ENCODE data around the gene CCDC15. TPM values are rescaled to one million over a fixed set of nuclear protein-coding genes. Genes with fewer than 3 reads are reported as not detected.

The CCDC15 gene
- polyA plus RNA-seq, 2 of the 4 experiments (the other 2 are of a cell fraction): 0.58 to 1.3 TPM

DNA sequence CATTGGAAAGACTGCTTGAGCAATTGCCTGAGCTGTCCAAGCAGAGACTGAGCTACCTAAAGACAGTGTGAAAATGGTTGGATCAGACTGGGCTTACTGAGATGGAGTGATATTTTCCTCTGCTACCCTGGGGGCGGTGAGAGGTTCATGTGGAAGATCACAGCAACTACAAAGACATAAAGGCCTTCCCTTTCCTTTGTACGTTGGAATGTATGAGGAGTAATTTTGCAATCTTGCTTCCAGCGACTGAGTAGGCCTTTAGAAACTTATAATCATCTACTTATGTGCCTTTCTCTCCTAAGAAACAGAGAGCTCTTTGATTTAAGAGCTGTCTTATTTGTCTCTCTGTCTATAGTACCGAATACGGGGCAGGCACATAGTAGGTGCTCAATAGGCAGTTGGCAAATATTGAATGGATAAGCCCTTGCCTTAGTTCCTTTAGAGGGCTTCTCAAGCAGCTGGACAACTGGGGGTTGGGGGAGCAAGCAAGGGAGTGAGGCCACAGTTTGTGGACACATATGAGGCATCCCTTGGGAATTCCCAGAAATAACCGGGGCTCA lies 15.7 kb upstream of the CCDC15 start:
- H3K4me3 ChIP-seq: no peak overlapping the region
- no peak for FAIRE-seq
- H3K4me1 ChIP-seq: 0 out of 3 replicates have a peak, but pooled peaks cover 9% of the 10 kb centered on the region
- ChIA-PET CTCF (interaction anchor here (1.6 kb wide), 1 partner anchor 62 kb away, joined by 7 read pairs; no protein-coding TSS in a partner anchor), POLR2A (no interaction called here)
- no peak overlapping the region for H3K4me2 ChIP-seq
- ATAC-seq: no peak
- no peaks in the 10 kb centered on the region for H3K9me3 ChIP-seq
- DNase-seq (ENCODE audit: low read depth in 1 of 2, low spot score in 1 of 2): no peak
- H3K27ac ChIP-seq: no peak overlapping the region
- 10% methylated on average over 6 of the region's 6 CpGs for WGBS (ENCODE audit: missing lambda C conversion rate)
- TF ChIP-seq HOXB5 (CRISPR knock-in tag; IDR thresholded peaks at IDR 0.05): no peak
- no peak for TF ChIP-seq EHF (CRISPR knock-in tag; IDR thresholded peaks at IDR 0.05)
- TF ChIP-seq KDM5A (IDR thresholded peaks at IDR 0.05): no peak
- no peak for TF ChIP-seq CEBPB (IDR thresholded peaks at IDR 0.05)
- TF ChIP-seq SMC3 (IDR thresholded peaks at IDR 0.05): no peak
- no peak for TF ChIP-seq NFE2L2 (conservative IDR thresholded peaks at IDR 0.05; ENCODE audit: low read length)
- no peak for TF ChIP-seq RNF2 (IDR thresholded peaks at IDR 0.05; ENCODE audit: borderline replicate concordance, low read depth)
- TF ChIP-seq, protein P1, sequence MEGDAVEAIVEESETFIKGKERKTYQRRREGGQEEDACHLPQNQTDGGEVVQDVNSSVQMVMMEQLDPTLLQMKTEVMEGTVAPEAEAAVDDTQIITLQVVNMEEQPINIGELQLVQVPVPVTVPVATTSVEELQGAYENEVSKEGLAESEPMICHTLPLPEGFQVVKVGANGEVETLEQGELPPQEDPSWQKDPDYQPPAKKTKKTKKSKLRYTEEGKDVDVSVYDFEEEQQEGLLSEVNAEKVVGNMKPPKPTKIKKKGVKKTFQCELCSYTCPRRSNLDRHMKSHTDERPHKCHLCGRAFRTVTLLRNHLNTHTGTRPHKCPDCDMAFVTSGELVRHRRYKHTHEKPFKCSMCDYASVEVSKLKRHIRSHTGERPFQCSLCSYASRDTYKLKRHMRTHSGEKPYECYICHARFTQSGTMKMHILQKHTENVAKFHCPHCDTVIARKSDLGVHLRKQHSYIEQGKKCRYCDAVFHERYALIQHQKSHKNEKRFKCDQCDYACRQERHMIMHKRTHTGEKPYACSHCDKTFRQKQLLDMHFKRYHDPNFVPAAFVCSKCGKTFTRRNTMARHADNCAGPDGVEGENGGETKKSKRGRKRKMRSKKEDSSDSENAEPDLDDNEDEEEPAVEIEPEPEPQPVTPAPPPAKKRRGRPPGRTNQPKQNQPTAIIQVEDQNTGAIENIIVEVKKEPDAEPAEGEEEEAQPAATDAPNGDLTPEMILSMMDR (IDR thresholded peaks at IDR 0.05): no peak
- TF ChIP-seq HOXA7 (CRISPR knock-in tag; IDR thresholded peaks at IDR 0.05): no peak
- no peak for TF ChIP-seq NR3C1 (IDR thresholded peaks at IDR 0.05)
- no peak for TF ChIP-seq FOXS1 (CRISPR knock-in tag; IDR thresholded peaks at IDR 0.05)
- TF ChIP-seq ZFP36 (IDR thresholded peaks at IDR 0.05; ENCODE audit: borderline replicate concordance, partially characterized antibody): no peak
- no peak for TF ChIP-seq JUN (IDR thresholded peaks at IDR 0.05)

DNA sequence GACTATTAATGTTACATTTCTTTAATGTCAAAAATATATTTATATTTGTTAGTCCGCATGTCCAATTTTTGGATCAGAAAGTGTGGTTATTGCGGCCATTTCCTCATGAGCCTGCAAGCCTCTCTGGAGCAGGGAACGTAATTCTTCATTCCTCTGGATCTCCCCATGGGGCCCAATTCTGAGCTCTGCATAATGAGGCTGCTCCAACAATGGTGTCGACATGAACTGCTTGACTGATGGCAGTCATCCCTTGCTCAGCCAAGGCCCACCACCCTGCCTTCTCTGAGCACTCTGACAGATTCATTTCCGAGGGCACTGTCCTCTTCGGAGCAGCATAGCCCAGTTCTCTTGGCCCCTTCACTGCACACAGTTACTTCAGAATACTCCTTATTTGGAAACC lies 15.0 kb upstream of the CCDC15 start:
- H3K4me3 ChIP-seq: no peak overlapping the region
- 53% methylated on average over 5 of the region's 6 CpGs for WGBS (ENCODE audit: missing lambda C conversion rate)
- CTCF ChIA-PET: interaction anchor here (1.6 kb wide), 1 partner anchor 63 kb away, joined by 7 read pairs; no protein-coding TSS in a partner anchor
- no peak overlapping the region for H3K4me2 ChIP-seq
- FAIRE-seq (no peak), DNase-seq (ENCODE audit: low read depth in 1 of 2, low spot score in 1 of 2) (no peak), ATAC-seq (no peak)
- H3K9me3 ChIP-seq: no peaks in the 10 kb centered on the region
- 0 out of 3 replicates have a peak, but pooled peaks cover 9% of the 10 kb centered on the region for H3K4me1 ChIP-seq
- POLR2A ChIA-PET: no interaction called here
- TF ChIP-seq CHD2 (IDR thresholded peaks at IDR 0.05; ENCODE audit: low read length, partially characterized antibody): no peak
- TF ChIP-seq SREBF2 (IDR thresholded peaks at IDR 0.05): no peak
- no peak for TF ChIP-seq RARB (CRISPR knock-in tag; IDR thresholded peaks at IDR 0.05)
- TF ChIP-seq ZSCAN20 (CRISPR knock-in tag; IDR thresholded peaks at IDR 0.05): no peak
- TF ChIP-seq, protein P2, sequence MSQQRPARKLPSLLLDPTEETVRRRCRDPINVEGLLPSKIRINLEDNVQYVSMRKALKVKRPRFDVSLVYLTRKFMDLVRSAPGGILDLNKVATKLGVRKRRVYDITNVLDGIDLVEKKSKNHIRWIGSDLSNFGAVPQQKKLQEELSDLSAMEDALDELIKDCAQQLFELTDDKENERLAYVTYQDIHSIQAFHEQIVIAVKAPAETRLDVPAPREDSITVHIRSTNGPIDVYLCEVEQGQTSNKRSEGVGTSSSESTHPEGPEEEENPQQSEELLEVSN (IDR thresholded peaks at IDR 0.05; ENCODE audit: borderline replicate concordance, low read depth): no peak
- no peak for TF ChIP-seq JUN (IDR thresholded peaks at IDR 0.05)
- TF ChIP-seq, protein P1 (IDR thresholded peaks at IDR 0.05): no peak
- TF ChIP-seq KDM1A (IDR thresholded peaks at IDR 0.05; ENCODE audit: low read depth): no peak
- TF ChIP-seq GATA3 (IDR thresholded peaks at IDR 0.05; ENCODE audit: borderline replicate concordance): no peak
- TF ChIP-seq HOXA7 (CRISPR knock-in tag; IDR thresholded peaks at IDR 0.05): no peak
- H3K27ac ChIP-seq: no peak overlapping the region
